Dermis blood vessel endothelial cell (primary cell): ENCODE data around the gene TLR8. TPM values are rescaled to one million over a fixed set of nuclear protein-coding genes. Genes with fewer than 3 reads are reported as not detected.
A peak's percentile ranks its signal among the peaks of the same experiment; 100 is the strongest.

Experiments used
- DNase-seq: peaks from one replicate; pipeline ENCODE4 v3.0.0; 2010
- total RNA-seq: library from RNA; depleted of rRNA; stranded (reverse); fragments of >200 nt; gene quantifications from 2 replicates; pipeline ENCODE4 v1.2.3, GENCODE V29; 2014

Gene TLR8
- total RNA-seq, result not detected in 2 replicates

GRCh38 chrX:12906046-12906761 lies at the start of gene TLR8:
TSS of gene TLR8 (plus strand) at chrX:12906620. CDS start at chrX:12906707, 87 bp downstream.
- DNase-seq, result no peak

GRCh38 chrX:12865359-12865758 lies 41.1 kb upstream of the TLR8 start:
- no peak for DNase-seq

GRCh38 chrX:12866451-12867377 lies 39.7 kb upstream of the TLR8 start, which contains the start of gene TLR7:
TSS of gene TLR7 (plus strand) at chrX:12867072. CDS start at chrX:12867579, 507 bp downstream.
- no peak for DNase-seq

- DNase-seq, result no peak
These were observed 38.7 kb upstream of the TLR8 start for GRCh38 chrX:12867685-12868084.

- no peak for DNase-seq
These were observed 37.7 kb upstream of the TLR8 start for GRCh38 chrX:12868747-12869146.

GRCh38 chrX:12871257-12871656 lies 35.2 kb upstream of the TLR8 start:
- no peak for DNase-seq

GRCh38 chrX:12872741-12873140 lies 33.7 kb upstream of the TLR8 start:
- DNase-seq, result no peak

- no peak for DNase-seq
These were observed 31.8 kb upstream of the TLR8 start for GRCh38 chrX:12874581-12874980.

GRCh38 chrX:12877386-12877785 lies 29.0 kb upstream of the TLR8 start:
- peak; percentile 4 for DNase-seq

GRCh38 chrX:12878536-12878935 lies 27.9 kb upstream of the TLR8 start:
- no peak for DNase-seq

- DNase-seq, result no peak
These were observed 24.5 kb upstream of the TLR8 start for GRCh38 chrX:12881914-12882313.

- DNase-seq, result no peak
These were observed 20.9 kb upstream of the TLR8 start for GRCh38 chrX:12885508-12885907.

- no peak for DNase-seq
These were observed 19.9 kb upstream of the TLR8 start for GRCh38 chrX:12886545-12886944.

- no peak for DNase-seq
These were observed 19.3 kb upstream of the TLR8 start for GRCh38 chrX:12887141-12887540.

- DNase-seq, result no peak
These were observed 18.7 kb upstream of the TLR8 start for GRCh38 chrX:12887767-12888166.

- no peak for DNase-seq
These were observed 16.0 kb upstream of the TLR8 start for GRCh38 chrX:12890467-12890866.

- DNase-seq, result no peak
These were observed 15.2 kb upstream of the TLR8 start for GRCh38 chrX:12891171-12891570.

GRCh38 chrX:12891915-12892506 lies 14.4 kb upstream of the TLR8 start:
- no peak for DNase-seq

- DNase-seq, result no peak
These were observed 13.7 kb upstream of the TLR8 start for GRCh38 chrX:12892716-12893115.

- peak; percentile 56 for DNase-seq
These were observed 12.1 kb upstream of the TLR8 start for GRCh38 chrX:12894074-12895030.

- peak; percentile 30 for DNase-seq
These were observed 10.6 kb upstream of the TLR8 start for GRCh38 chrX:12895866-12896265.

- DNase-seq, result no peak
These were observed 9.5 kb upstream of the TLR8 start for GRCh38 chrX:12896935-12897334.
